HepG2 (cell line): ENCODE measurements around the gene RAB35. TPM values are rescaled to one million over a fixed set of nuclear protein-coding genes. Genes with fewer than 3 reads are reported as not detected.

Experiments
- ATAC-seq: fragments of 200-7000 bp; cut with Tn5 transposase; 3 replicates; pipeline ENCODE4 v1.9.1; 2020; ENCODE audit warnings: mild to moderate bottlenecking, moderate library complexity
- BruUV-seq: library from RNA; stranded (reverse); fragments of 400-500 nt; replicated peaks from 2 replicates; lab custom pipeline; 2021; lab: Mats Ljungman, UMichigan
- CTCF ChIA-PET: fragments of 300-600 bp; formaldehyde crosslinking; extraction: SDS; loops from one replicate; lab custom pipeline; 2021; ENCODE audit warnings: low total read pairs, inconsistent platforms, low intra/inter-chr PET ratio; lab: Yijun Ruan, JAX
- POLR2A ChIA-PET: fragments of 350-600 bp; sonication (Branson Sonifier 250); formaldehyde crosslinking; loops from one replicate; lab custom pipeline; 2020; ENCODE audit warnings: antibody characterized with exemption, inconsistent platforms; lab: Yijun Ruan, JAX
- DNase-seq: peaks from one replicate; pipeline ENCODE4 v3.0.0-alpha.2; 2015; ENCODE audit warnings: low spot score
- FAIRE-seq: peaks from 3 replicates; lab custom pipeline; 2011; peaks lifted over from hg19 to GRCh38; lab: Jason Lieb, UNC
- H2AFZ ChIP-seq: one replicate; pipeline ENCODE4 v1.6.1; 2011; ENCODE audit warnings: low read length, inconsistent platforms
- H3K27ac ChIP-seq: fragments of 300-600 bp; 3 replicates; pipeline ENCODE4 v1.8.0; 2011; ENCODE audit warnings: mixed run types, mild to moderate bottlenecking, mixed read lengths, low read length, inconsistent platforms; ENCODE audit not compliant: insufficient read depth; ENCODE audit errors: extremely low read length
- H3K27me3 ChIP-seq, 2 experiments: fragments of 200-600 bp in 1 of 2; 2 replicates in 1 of 2; 3 replicates in 1 of 2; pipeline versions ENCODE4 v1.6.0 to v1.8.0; 2011; ENCODE audit warnings: low read length in 2 of 2, mild to moderate bottlenecking in 2 of 2, moderate library complexity in 2 of 2, inconsistent platforms in 1 of 2; ENCODE audit not compliant: insufficient read depth in 2 of 2, control insufficient read depth in 1 of 2
- H3K36me3 ChIP-seq, 2 experiments: fragments of 200-600 bp in 1 of 2; replicated peaks in 1 of 2; 2 replicates in 1 of 2; 3 replicates in 1 of 2; pipeline versions ENCODE4 v1.5.1 to v1.8.0; 2011; ENCODE audit warnings: low read length in 2 of 2, inconsistent platforms in 1 of 2; ENCODE audit not compliant: insufficient read depth in 2 of 2, control insufficient read depth in 1 of 2
- H3K4me1 ChIP-seq: 2 replicates; pipeline ENCODE4 v1.5.1; 2012; ENCODE audit warnings: low read length, inconsistent platforms; ENCODE audit not compliant: insufficient read depth
- H3K4me2 ChIP-seq: 2 replicates; pipeline ENCODE4 v1.6.0; 2011; ENCODE audit warnings: low read depth, low read length, inconsistent platforms
- H3K4me3 ChIP-seq, 3 experiments: fragments of 200-600 bp in 1 of 3; sonication (generic), shearing (Covaris generic) in 1 of 3; replicated peaks in 1 of 3; 2 replicates each; pipeline ENCODE4 v1.5.1; 2011 to 2016; ENCODE audit warnings: low read length in 3 of 3, inconsistent platforms in 2 of 3, low read depth in 2 of 3, mild to moderate bottlenecking in 2 of 3, control low read depth in 1 of 3, mixed read lengths in 1 of 3; ENCODE audit not compliant: insufficient read depth in 1 of 3
- H3K79me2 ChIP-seq: one replicate; pipeline ENCODE4 v1.6.1; 2011; ENCODE audit warnings: low read length, inconsistent platforms; ENCODE audit not compliant: insufficient read depth
- H3K9ac ChIP-seq: 2 replicates; pipeline ENCODE4 v1.6.0; 2011; ENCODE audit warnings: mild to moderate bottlenecking, low read depth, low read length, inconsistent platforms; ENCODE audit not compliant: insufficient read depth
- H3K9me3 ChIP-seq: 2 replicates; pipeline ENCODE4 v1.5.1; 2012; ENCODE audit warnings: mild to moderate bottlenecking, low read length
- H4K20me1 ChIP-seq: 2 replicates; pipeline ENCODE4 v1.6.0; 2011; ENCODE audit warnings: inconsistent platforms, mild to moderate bottlenecking, low read length, moderate library complexity; ENCODE audit not compliant: insufficient read depth
- BHLHE40 ChIP-seq: IDR thresholded peaks from 2 replicates; pipeline ENCODE4 v1.6.1; 2011; ENCODE audit warnings: low read length, improper control_type of control experiment
- KLF9 ChIP-seq: IDR thresholded peaks from 2 replicates; pipeline ENCODE4 v1.6.1; 2016; ENCODE audit warnings: low read depth
- ZHX2 ChIP-seq, 2 experiments: sonication (generic) in 1 of 2; formaldehyde crosslinking in 1 of 2; IDR thresholded peaks; 2 replicates each; pipeline versions ENCODE4 v1.6.1 to v1.9.0; 2014 to 2022; ENCODE audit warnings: antibody characterized with exemption in 1 of 2, borderline replicate concordance in 1 of 2, inconsistent platforms in 1 of 2, low read depth in 1 of 2, missing genetic modification reagents in 1 of 2
- ZNF460 ChIP-seq: sonication (generic); formaldehyde crosslinking; IDR thresholded peaks from 2 replicates; pipeline ENCODE4 v1.5.1; 2020; ENCODE audit warnings: missing genetic modification reagents, mild to moderate bottlenecking, borderline replicate concordance
- ZNF562 ChIP-seq: sonication (generic); formaldehyde crosslinking; IDR thresholded peaks from 2 replicates; pipeline ENCODE4 v1.8.0; 2022; ENCODE audit warnings: missing genetic modification reagents, borderline replicate concordance
- ZNF576 ChIP-seq: sonication (generic); formaldehyde crosslinking; IDR thresholded peaks from 2 replicates; pipeline ENCODE4 v1.4.0; 2020; ENCODE audit warnings: mild to moderate bottlenecking, missing genetic modification reagents
- ZNF687 ChIP-seq: sonication (generic); formaldehyde crosslinking; IDR thresholded peaks from 2 replicates; pipeline ENCODE4 v1.5.1; 2020; ENCODE audit warnings: mild to moderate bottlenecking, missing genetic modification reagents, moderate library complexity
- WGBS: methylation state at CpG from one replicate; pipeline ENCODE4 v1.1.6; 2017; ENCODE audit warnings: low lambda C conversion rate; 5-methylcytosine and 5-hydroxymethylcytosine counted together
- in situ Hi-C: cut with HindIII; loops from 2 replicates; pipeline ENCODE4 v1.10.0; 2017; ENCODE audit warnings: low pct_unique_long_range_greater_than_20kb; ENCODE audit not compliant: extremely low pct_ligation_motif_present
- intact Hi-C: fragments of 100-400 bp; cut with micrococcal nuclease; formaldehyde crosslinking; loops from one replicate; pipeline ENCODE4 v1.10.0; 2022; ENCODE audit not compliant: unreplicated experiment
- polyA plus RNA-seq, 8 experiments: library from polyadenylated mRNA; depleted of rRNA in 3 of 8; stranded (reverse) in 7 of 8; unstranded in 1 of 8; fragments of >200 nt; fragmentation: Illumina TruSeq in 4 of 8; extraction: Trizol in 4 of 8; gene quantifications; 2 replicates each; pipeline versions ENCODE4 v1.2.1 to v1.2.3, GENCODE V29; 2011 to 2016; ENCODE audit warnings: low read depth in 4 of 8, missing spikeins in 1 of 8, mixed read lengths in 1 of 8; ENCODE audit not compliant: insufficient read depth in 1 of 8
- total RNA-seq, 5 experiments: library from RNA; depleted of rRNA; stranded (reverse); fragments of >200 nt; fragmentation: Illumina TruSeq; extraction: Trizol; gene quantifications; 2 replicates each; pipeline ENCODE4 v1.2.3, GENCODE V29; 2016; ENCODE audit warnings: low read depth in 1 of 5

Gene RAB35
- total and polyA plus RNA-seq, 2 of the 13 experiments (the other 11 are each of a cell fraction or from before 2014, with no cell fraction given) = 25.2 to 29.1 TPM

- Histone ChIP-seq H3K79me2 (no peaks in the 10 kb centered on the region), H3K9me3 (no peaks in the 10 kb centered on the region), H3K27ac (no peak overlapping the region), H3K36me3 (no peaks in the 10 kb centered on the region), H3K27me3 (no peaks in the 10 kb centered on the region), H2AFZ (peak overlapping the region; percentile 9), H3K4me3 (peak overlapping the region in 1 of 3 experiments; percentile 5; a peak in 2 of 6 replicates), H4K20me1 (no peaks in the 10 kb centered on the region), H3K4me1 (peaks cover 27% of the 10 kb centered on the region), H3K4me2 (peak overlapping the region; percentile 47), H3K9ac (no peak overlapping the region)
- ChIA-PET CTCF (no interaction called here), POLR2A (no interaction called here)
- DNase-seq (no peak), FAIRE-seq (no peak), ATAC-seq (peak; percentile 67)
- intact Hi-C loops = loop anchor here (2.0 to 5.0 kb wide), 2 partner anchors 16 to 37 kb away; no protein-coding TSS in a partner anchor
- in situ Hi-C loops = no loop called here
- no peak for TF ChIP-seq ZNF562 (CRISPR knock-in tag)
- 0 out of 2 replicates have a peak, but pooled peaks have one; percentile 20 for TF ChIP-seq ZNF687 (CRISPR knock-in tag)
- WGBS = 56% methylated on average over 4 of the region's 5 CpGs
- BruUV-seq = no TSS peak
Measured at GRCh38 chr12:120078868-120079267, 37.7 kb downstream of the RAB35 start.

- no peak overlapping the region for H3K9ac ChIP-seq
- H3K27me3 ChIP-seq = no peaks in the 10 kb centered on the region
- POLR2A ChIA-PET = no interaction called here
- no peaks in the 10 kb centered on the region for H3K9me3 ChIP-seq
- CTCF ChIA-PET = no interaction called here
- no TSS peak for BruUV-seq
- DNase-seq (no peak), ATAC-seq (no peak), FAIRE-seq (no peak)
- WGBS = 83% methylated on average over 3 of the region's 6 CpGs
- intact Hi-C loops = loop anchor here (5.0 kb wide), 1 partner anchor 35 kb away; no protein-coding TSS in a partner anchor
- H3K4me1 ChIP-seq = peaks cover 27% of the 10 kb centered on the region
- no peak overlapping the region for H3K4me2 ChIP-seq
- H3K4me3 ChIP-seq = no peak overlapping the region
- no peak overlapping the region for H3K27ac ChIP-seq
- H3K36me3 ChIP-seq = no peaks in the 10 kb centered on the region
- in situ Hi-C loops = no loop called here
- no peaks in the 10 kb centered on the region for H3K79me2 ChIP-seq
- H2AFZ ChIP-seq = no peak overlapping the region
- H4K20me1 ChIP-seq = no peaks in the 10 kb centered on the region
- TF ChIP-seq ZNF460 (no peak), ZNF576 (CRISPR knock-in tag) (no peak), ZHX2 (IDR thresholded peaks at IDR 0.05; ENCODE audit: low read depth) (no peak), ZHX2 (CRISPR knock-in tag; IDR thresholded peaks at IDR 0.05; ENCODE audit: borderline replicate concordance) (no peak), KLF9 (CRISPR knock-in tag) (no peak), BHLHE40 (no peak)
Measured at GRCh38 chr12:120077260-120077659, 39.3 kb downstream of the RAB35 start.
